ENCODE data around the gene BCL6B. TPM values are rescaled to one million over a fixed set of nuclear protein-coding genes. Genes with fewer than 3 reads are reported as not detected.

The BCL6B gene
- total RNA-seq, 3 donors from 2014 or later = 1.4 to 5.9 (median 4.1) TPM

DNA sequence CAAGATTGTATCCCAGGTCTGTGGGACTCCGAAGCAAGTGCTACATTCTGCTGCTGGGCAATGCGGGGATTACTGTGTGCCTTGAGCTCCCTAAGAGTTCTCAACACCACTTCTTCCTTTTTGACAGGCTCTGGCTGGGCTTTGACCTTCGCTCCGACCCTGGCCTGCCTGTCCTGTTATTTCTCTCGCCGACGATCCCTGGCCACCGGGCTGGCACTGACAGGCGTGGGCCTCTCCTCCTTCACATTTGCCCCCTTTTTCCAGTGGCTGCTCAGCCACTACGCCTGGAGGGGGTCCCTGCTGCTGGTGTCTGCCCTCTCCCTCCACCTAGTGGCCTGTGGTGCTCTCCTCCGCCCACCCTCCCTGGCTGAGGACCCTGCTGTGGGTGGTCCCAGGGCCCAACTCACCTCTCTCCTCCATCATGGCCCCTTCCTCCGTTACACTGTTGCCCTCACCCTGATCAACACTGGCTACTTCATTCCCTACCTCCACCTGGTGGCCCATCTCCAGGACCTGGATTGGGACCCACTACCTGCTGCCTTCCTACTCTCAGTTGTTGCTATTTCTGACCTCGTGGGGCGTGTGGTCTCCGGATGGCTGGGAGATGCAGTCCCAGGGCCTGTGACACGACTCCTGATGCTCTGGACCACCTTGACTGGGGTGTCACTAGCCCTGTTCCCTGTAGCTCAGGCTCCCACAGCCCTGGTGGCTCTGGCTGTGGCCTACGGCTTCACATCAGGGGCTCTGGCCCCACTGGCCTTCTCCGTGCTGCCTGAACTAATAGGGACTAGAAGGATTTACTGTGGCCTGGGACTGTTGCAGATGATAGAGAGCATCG, 15.4 kb downstream of the BCL6B start:
- TF ChIP-seq POLR2AphosphoS5 (IDR thresholded peaks at IDR 0.05) = no peak
- TF ChIP-seq, protein P1, sequence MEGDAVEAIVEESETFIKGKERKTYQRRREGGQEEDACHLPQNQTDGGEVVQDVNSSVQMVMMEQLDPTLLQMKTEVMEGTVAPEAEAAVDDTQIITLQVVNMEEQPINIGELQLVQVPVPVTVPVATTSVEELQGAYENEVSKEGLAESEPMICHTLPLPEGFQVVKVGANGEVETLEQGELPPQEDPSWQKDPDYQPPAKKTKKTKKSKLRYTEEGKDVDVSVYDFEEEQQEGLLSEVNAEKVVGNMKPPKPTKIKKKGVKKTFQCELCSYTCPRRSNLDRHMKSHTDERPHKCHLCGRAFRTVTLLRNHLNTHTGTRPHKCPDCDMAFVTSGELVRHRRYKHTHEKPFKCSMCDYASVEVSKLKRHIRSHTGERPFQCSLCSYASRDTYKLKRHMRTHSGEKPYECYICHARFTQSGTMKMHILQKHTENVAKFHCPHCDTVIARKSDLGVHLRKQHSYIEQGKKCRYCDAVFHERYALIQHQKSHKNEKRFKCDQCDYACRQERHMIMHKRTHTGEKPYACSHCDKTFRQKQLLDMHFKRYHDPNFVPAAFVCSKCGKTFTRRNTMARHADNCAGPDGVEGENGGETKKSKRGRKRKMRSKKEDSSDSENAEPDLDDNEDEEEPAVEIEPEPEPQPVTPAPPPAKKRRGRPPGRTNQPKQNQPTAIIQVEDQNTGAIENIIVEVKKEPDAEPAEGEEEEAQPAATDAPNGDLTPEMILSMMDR (IDR thresholded peaks at IDR 0.05) = no peak
- TF ChIP-seq POLR2A (IDR thresholded peaks at IDR 0.05) = no peak
- Histone ChIP-seq H3K27me3 (no peaks in the 10 kb centered on the region), H3K36me3 (no peaks in the 10 kb centered on the region), H3K27ac (peak overlapping the region in 1 of 2 donors; percentile 7), H3K4me3 (no peak overlapping the region), H3K9me3 (no peaks in the 10 kb centered on the region), H3K4me1 (peaks cover 12 to 13% of the 10 kb centered on the region in 2 donors)
- intact Hi-C loops (cut with DNase I; ENCODE audit: low total_unique reads) = no loop called here
- no peak for DNase-seq (ENCODE audit: low spot score in 2 of 2)

DNA sequence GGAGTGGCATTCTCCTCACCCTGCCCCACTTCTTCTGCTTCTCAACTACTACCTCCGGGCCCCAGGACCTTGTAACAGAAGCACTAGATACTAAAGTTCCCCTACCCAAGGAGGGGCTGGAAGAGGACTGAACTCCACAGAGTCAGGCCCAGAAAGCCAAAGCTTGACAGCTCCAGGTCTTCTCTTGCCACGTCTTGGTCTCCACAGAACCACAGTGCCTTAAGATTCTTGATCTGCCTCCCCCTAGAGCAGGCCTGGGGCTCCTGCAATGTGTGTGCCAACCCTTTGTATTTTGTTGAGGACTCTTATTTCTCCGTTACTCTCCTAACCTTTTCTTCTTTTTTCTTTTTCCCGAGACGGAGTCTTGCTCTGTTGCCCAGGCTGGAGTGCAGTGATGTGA, 17.0 kb downstream of the BCL6B start:
- H3K9me3 ChIP-seq = no peaks in the 10 kb centered on the region
- H3K4me3 ChIP-seq = no peak overlapping the region
- intact Hi-C loops (cut with DNase I; ENCODE audit: low total_unique reads) = no loop called here
- peaks cover 12 to 13% of the 10 kb centered on the region in 2 donors for H3K4me1 ChIP-seq
- DNase-seq (ENCODE audit: low spot score in 2 of 2) = no peak
- no peaks in the 10 kb centered on the region for H3K27me3 ChIP-seq
- no peak overlapping the region for H3K27ac ChIP-seq
- H3K36me3 ChIP-seq = no peaks in the 10 kb centered on the region
- TF ChIP-seq POLR2AphosphoS5 (IDR thresholded peaks at IDR 0.05) = no peak
- TF ChIP-seq, protein P1 (IDR thresholded peaks at IDR 0.05) = no peak

DNA sequence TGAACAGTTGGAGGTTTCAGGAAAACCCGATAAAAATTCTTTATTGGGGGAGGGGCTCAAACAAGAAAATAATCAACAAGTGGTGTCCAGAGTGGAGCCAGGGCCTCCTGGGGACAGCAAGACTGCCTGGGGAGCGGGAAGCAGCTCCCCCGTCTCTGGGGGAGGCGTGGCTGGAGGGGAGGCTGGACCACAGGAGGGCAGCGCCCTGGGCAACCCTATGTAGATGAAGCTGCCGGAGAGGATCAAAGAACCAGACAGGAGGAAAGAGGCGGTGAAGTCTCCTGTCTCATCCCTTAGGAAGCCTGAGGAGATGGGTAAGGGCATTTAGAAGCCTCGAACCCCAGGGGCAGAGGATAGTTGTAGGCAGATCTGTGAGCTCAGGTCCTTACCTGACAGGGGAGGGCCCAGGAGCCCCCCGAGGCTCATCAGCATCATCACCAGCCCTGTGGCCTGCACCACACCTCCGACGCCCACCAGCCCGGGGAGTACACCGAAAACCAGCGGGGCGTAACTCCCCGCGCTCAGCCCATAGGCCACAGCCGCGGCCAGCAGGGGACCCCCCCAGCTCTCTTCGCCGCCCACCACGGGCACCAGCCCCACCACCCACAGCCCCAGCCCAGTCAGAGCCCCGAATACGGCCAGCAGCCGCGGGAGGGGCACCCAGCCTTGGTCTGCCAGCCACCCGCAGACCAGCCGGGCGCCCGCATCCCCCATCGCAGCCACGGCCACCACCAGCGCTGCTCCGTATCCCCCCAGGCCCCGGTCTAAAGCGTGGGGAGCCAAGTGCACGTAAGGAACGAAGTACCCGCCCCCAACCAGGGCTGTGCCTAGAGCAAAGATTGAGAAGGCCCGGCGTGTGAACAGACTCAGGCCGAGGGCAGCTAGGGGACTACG, 19.0 kb downstream of the BCL6B start:
- Histone ChIP-seq H3K27me3 (no peaks in the 10 kb centered on the region), H3K4me3 (peak overlapping the region in 2 of 3 donors; percentile 57 to 81), H3K9me3 (no peaks in the 10 kb centered on the region), H3K4me1 (peaks cover 6 to 12% of the 10 kb centered on the region in 2 donors), H3K27ac (peak overlapping the region; percentile 89), H3K36me3 (no peaks in the 10 kb centered on the region)
- DNase-seq (ENCODE audit: low spot score in 2 of 2) = no peak
- TF ChIP-seq POLR2A (IDR thresholded peaks at IDR 0.05) = no peak
- TF ChIP-seq POLR2AphosphoS5 (IDR thresholded peaks at IDR 0.05) = no peak
- TF ChIP-seq, protein P1 (IDR thresholded peaks at IDR 0.05) = no peak
- intact Hi-C loops (cut with DNase I; ENCODE audit: low total_unique reads) = no loop called here

DNA sequence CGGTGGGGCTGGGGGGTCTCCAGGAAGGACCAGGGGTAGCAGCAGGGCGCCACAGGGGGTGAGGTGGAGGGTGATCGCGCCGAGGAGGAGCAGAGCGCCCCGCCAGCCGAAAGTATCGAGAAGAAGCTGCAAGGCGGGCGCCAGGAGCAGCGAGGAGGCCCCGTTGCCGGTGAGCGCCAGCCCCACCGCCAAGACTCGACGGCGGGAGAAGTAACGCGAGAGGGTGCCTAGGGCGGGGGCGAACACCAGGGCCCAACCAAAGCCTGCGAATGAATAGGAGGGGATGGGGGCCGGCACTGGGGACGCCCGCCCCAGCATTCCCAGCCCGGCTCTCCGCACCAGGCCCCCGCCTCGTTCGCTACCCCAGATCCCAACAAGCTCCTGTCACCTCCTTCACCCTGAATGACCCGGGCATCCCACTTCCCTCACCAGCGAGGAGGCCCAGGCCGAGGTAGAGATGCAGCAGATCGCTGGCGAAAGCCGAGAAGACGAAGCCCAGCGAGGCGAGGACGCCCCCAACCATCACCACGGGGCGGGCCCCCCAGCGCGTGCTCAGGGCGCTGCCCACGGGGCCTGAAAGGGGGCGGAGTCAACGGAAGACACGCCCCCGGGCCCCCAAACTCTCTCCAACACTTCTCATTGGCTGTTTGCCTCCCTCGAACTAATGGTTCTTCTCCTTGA, 19.8 kb downstream of the BCL6B start:
- peaks cover 5 to 12% of the 10 kb centered on the region in 2 donors for H3K4me1 ChIP-seq
- peak overlapping the region; percentile 40 to 81 (median 57) for H3K4me3 ChIP-seq
- no peak for DNase-seq (ENCODE audit: low spot score in 2 of 2)

DNA sequence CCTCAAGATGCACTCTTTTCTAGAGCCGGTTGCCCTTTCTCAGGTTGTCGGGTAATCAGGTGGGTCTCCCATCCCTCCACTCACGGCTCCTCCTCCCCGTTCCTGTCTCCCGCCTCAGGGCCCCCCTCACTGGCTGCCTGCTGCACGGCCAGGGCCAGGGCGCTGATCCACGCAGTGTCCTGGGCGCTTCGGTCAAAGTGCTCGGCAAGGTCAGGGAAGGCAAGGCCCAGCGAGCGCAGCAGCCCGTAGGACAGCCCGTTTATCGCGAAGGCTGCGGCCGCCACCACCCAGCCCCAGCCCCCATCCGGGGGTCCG, 20.3 kb downstream of the BCL6B start:
- Histone ChIP-seq H3K27me3 (no peaks in the 10 kb centered on the region), H3K4me1 (peaks cover 5 to 12% of the 10 kb centered on the region in 2 donors), H3K27ac (peak overlapping the region; percentile 89), H3K4me3 (peak overlapping the region; percentile 40 to 81 (median 57)), H3K36me3 (no peaks in the 10 kb centered on the region), H3K9me3 (no peaks in the 10 kb centered on the region)
- no peak for DNase-seq (ENCODE audit: low spot score in 2 of 2)
- intact Hi-C loops (cut with DNase I; ENCODE audit: low total_unique reads) = no loop called here
- TF ChIP-seq, protein P1 (IDR thresholded peaks at IDR 0.05) = no peak
- no peak for TF ChIP-seq POLR2AphosphoS5 (IDR thresholded peaks at IDR 0.05)
- TF ChIP-seq POLR2A (IDR thresholded peaks at IDR 0.05) = no peak

More for the DNA sequence above, 19.8 kb downstream of the BCL6B start:
- Histone ChIP-seq H3K9me3 (no peaks in the 10 kb centered on the region), H3K27me3 (no peaks in the 10 kb centered on the region), H3K27ac (peak overlapping the region; percentile 89), H3K36me3 (no peaks in the 10 kb centered on the region)
- TF ChIP-seq POLR2A (IDR thresholded peaks at IDR 0.05) = no peak
- peak in 1 of 3 donors; percentile 6 for TF ChIP-seq POLR2AphosphoS5 (IDR thresholded peaks at IDR 0.05)
- intact Hi-C loops (cut with DNase I; ENCODE audit: low total_unique reads) = no loop called here
